ENCODE data around the gene TBC1D1.
A peak's percentile ranks its signal among the peaks of the same experiment; 100 is the strongest.
"Not testable (repeated sequence)": the region's sequence is repeated elsewhere in the genome, so short reads cannot be mapped to it uniquely, and the experiment has no call there.

Gene TBC1D1

GRCh38 chr4:38008571-38009021 is 117.7 kb downstream of the TBC1D1 start:
- DNase-seq (no peak), ATAC-seq (no peak)
- H3K9me3 Mint-ChIP-seq, result no peaks in the 10 kb centered on the region
- H3K36me3 Mint-ChIP-seq (ENCODE audit: low read depth), result no peaks in the 10 kb centered on the region
- H3K27ac Mint-ChIP-seq, result no peak overlapping the region
- peaks cover 41% of the 10 kb centered on the region for H3K4me1 Mint-ChIP-seq
- H3K4me3 Mint-ChIP-seq, result no peak overlapping the region
- H3K27me3 Mint-ChIP-seq, result no peaks in the 10 kb centered on the region

- no peak for ATAC-seq
- no peaks in the 10 kb centered on the region for H3K27me3 Mint-ChIP-seq
- H3K9me3 Mint-ChIP-seq, result no peaks in the 10 kb centered on the region
- H3K4me3 Mint-ChIP-seq, result no peak overlapping the region
- no peak for DNase-seq
- no peak overlapping the region for H3K27ac Mint-ChIP-seq
- no peaks in the 10 kb centered on the region for H3K36me3 Mint-ChIP-seq (ENCODE audit: low read depth)
- H3K4me1 Mint-ChIP-seq, result peaks cover 37% of the 10 kb centered on the region
Measured at GRCh38 chr4:38009421-38009820, 118.5 kb downstream of the TBC1D1 start.

- Mint-ChIP-seq H3K27ac (no peak overlapping the region), H3K36me3 (ENCODE audit: low read depth) (peaks cover 4% of the 10 kb centered on the region), H3K4me1 (peaks cover 32% of the 10 kb centered on the region)
Measured at GRCh38 chr4:38009949-38010348, 119.1 kb downstream of the TBC1D1 start.

GRCh38 chr4:38011511-38012162 is 120.8 kb downstream of the TBC1D1 start:
- DNase-seq (no peak), ATAC-seq (peak; percentile 59)
- H3K27me3 Mint-ChIP-seq, result no peaks in the 10 kb centered on the region
- no peak overlapping the region for H3K27ac Mint-ChIP-seq
- H3K4me1 Mint-ChIP-seq, result peaks cover 22% of the 10 kb centered on the region
- peaks cover 8% of the 10 kb centered on the region for H3K36me3 Mint-ChIP-seq (ENCODE audit: low read depth)
- H3K9me3 Mint-ChIP-seq, result no peaks in the 10 kb centered on the region
- H3K4me3 Mint-ChIP-seq, result no peak overlapping the region

More at GRCh38 chr4:38009949-38010348, 119.1 kb downstream of the TBC1D1 start:
- H3K27me3 Mint-ChIP-seq, result no peaks in the 10 kb centered on the region
- H3K4me3 Mint-ChIP-seq, result no peak overlapping the region
- H3K9me3 Mint-ChIP-seq, result no peaks in the 10 kb centered on the region
- DNase-seq, result no peak
- ATAC-seq, result no peak

GRCh38 chr4:38013461-38014366 is 122.8 kb downstream of the TBC1D1 start:
- H3K4me3 Mint-ChIP-seq, result no peak overlapping the region
- DNase-seq (no peak), ATAC-seq (no peak)
- H3K27ac Mint-ChIP-seq, result no peak overlapping the region
- H3K36me3 Mint-ChIP-seq (ENCODE audit: low read depth), result peaks cover 8% of the 10 kb centered on the region
- H3K4me1 Mint-ChIP-seq, result peaks cover 15% of the 10 kb centered on the region
- H3K9me3 Mint-ChIP-seq, result no peaks in the 10 kb centered on the region
- H3K27me3 Mint-ChIP-seq, result no peaks in the 10 kb centered on the region

- Mint-ChIP-seq H3K4me1 (peaks cover 15% of the 10 kb centered on the region), H3K4me3 (no peak overlapping the region), H3K27ac (no peak overlapping the region), H3K36me3 (ENCODE audit: low read depth) (peaks cover 8% of the 10 kb centered on the region), H3K9me3 (no peaks in the 10 kb centered on the region), H3K27me3 (no peaks in the 10 kb centered on the region)
- ATAC-seq, result no peak
- DNase-seq, result no peak
Measured at GRCh38 chr4:38014421-38014852, 123.6 kb downstream of the TBC1D1 start.

- no peak for DNase-seq
- H3K36me3 Mint-ChIP-seq (ENCODE audit: low read depth), result peaks cover 15% of the 10 kb centered on the region
- H3K4me3 Mint-ChIP-seq, result no peak overlapping the region
- H3K27me3 Mint-ChIP-seq, result no peaks in the 10 kb centered on the region
- no peak overlapping the region for H3K27ac Mint-ChIP-seq
- H3K9me3 Mint-ChIP-seq, result no peaks in the 10 kb centered on the region
- ATAC-seq, result no peak
- H3K4me1 Mint-ChIP-seq, result peaks cover 15% of the 10 kb centered on the region
Measured at GRCh38 chr4:38015886-38016515, 125.1 kb downstream of the TBC1D1 start.

GRCh38 chr4:38016698-38017097 is 125.8 kb downstream of the TBC1D1 start:
- ATAC-seq, result no peak
- no peaks in the 10 kb centered on the region for H3K27me3 Mint-ChIP-seq
- peaks cover 21% of the 10 kb centered on the region for H3K36me3 Mint-ChIP-seq (ENCODE audit: low read depth)
- no peak for DNase-seq
- no peak overlapping the region for H3K4me3 Mint-ChIP-seq
- H3K27ac Mint-ChIP-seq, result no peak overlapping the region
- H3K9me3 Mint-ChIP-seq, result no peaks in the 10 kb centered on the region
- peaks cover 12% of the 10 kb centered on the region for H3K4me1 Mint-ChIP-seq

DNA sequence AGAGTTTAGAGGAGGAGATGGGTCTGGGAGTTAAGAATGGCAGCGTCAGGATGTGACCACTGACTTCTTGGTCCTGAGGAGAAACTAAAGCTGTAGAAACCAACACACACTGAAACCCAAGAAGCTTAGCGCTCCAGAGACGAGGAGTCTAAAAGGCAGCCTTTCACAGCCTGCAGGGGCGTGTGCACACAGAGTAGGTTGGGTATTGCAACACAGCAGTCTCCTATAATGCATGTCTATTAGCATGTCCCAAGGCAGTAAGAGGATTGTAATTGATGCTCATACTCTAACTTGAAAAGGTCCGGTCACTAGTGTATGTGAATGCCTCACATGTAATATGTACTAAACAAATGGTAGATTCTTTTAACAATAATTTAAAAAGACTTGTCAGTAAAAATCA is 126.7 kb downstream of the TBC1D1 start:
- Mint-ChIP-seq H3K27ac (no peak overlapping the region), H3K9me3 (no peaks in the 10 kb centered on the region)

DNA sequence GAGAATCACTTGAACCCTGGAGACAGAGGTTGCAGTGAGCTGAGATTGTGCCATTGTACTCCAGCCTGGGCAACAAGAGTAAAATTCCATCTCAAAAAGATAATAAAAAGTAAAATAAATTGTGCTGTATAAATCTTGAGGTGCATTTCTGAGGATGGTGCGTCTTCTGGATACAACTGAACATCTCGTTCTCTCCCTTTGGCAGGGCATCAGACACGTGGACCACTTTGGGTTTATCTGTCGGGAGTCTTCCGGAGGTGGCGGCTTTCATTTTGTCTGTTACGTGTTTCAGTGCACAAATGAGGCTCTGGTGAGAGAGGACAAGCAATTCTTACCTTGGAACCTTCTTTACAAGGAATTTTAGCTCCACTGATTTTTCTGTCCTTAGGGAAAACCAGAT is 129.5 kb downstream of the TBC1D1 start:
- Mint-ChIP-seq H3K27ac (no peak overlapping the region), H3K4me3 (no peak overlapping the region), H3K4me1 (no peaks in the 10 kb centered on the region), H3K9me3 (no peaks in the 10 kb centered on the region), H3K36me3 (ENCODE audit: low read depth) (peaks cover 32% of the 10 kb centered on the region), H3K27me3 (no peaks in the 10 kb centered on the region)
- DNase-seq (no peak), ATAC-seq (no peak)

More for the DNA sequence above, 126.7 kb downstream of the TBC1D1 start:
- peaks cover 30% of the 10 kb centered on the region for H3K36me3 Mint-ChIP-seq (ENCODE audit: low read depth)
- DNase-seq (no peak), ATAC-seq (no peak)
- H3K27me3 Mint-ChIP-seq, result no peaks in the 10 kb centered on the region
- no peak overlapping the region for H3K4me3 Mint-ChIP-seq
- H3K4me1 Mint-ChIP-seq, result peaks cover 7% of the 10 kb centered on the region

GRCh38 chr4:38020961-38021360 is 130.1 kb downstream of the TBC1D1 start:
- not testable (repeated sequence) for H3K9me3 Mint-ChIP-seq, H3K27ac Mint-ChIP-seq, H3K4me3 Mint-ChIP-seq, H3K4me1 Mint-ChIP-seq, H3K27me3 Mint-ChIP-seq, ATAC-seq, DNase-seq
- peaks cover 29% of the 10 kb centered on the region for H3K36me3 Mint-ChIP-seq (ENCODE audit: low read depth)

DNA sequence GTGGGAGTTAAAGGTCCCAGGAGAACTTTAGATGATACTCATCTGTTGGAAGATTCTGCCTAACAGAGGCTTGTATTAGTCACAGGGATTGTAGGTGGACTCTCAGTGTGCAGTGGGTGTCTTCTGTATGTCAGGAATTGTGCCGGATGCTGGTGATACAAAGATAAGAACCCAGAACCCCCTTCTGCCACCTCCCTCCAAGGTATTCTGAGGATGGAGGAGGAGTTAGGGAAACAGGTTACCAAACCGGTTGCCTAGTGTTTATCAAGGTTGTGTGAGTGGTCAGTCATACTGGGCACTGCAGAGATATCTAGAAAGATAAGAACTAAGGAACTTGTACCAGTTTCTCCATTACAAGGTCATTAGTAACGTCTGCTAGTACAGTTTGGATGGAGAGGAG is 130.9 kb downstream of the TBC1D1 start:
- Mint-ChIP-seq H3K9me3 (no peaks in the 10 kb centered on the region), H3K4me1 (no peaks in the 10 kb centered on the region), H3K36me3 (ENCODE audit: low read depth) (peaks cover 29% of the 10 kb centered on the region), H3K4me3 (no peak overlapping the region), H3K27me3 (no peaks in the 10 kb centered on the region), H3K27ac (no peak overlapping the region)
- no peak for ATAC-seq
- DNase-seq, result no peak

DNA sequence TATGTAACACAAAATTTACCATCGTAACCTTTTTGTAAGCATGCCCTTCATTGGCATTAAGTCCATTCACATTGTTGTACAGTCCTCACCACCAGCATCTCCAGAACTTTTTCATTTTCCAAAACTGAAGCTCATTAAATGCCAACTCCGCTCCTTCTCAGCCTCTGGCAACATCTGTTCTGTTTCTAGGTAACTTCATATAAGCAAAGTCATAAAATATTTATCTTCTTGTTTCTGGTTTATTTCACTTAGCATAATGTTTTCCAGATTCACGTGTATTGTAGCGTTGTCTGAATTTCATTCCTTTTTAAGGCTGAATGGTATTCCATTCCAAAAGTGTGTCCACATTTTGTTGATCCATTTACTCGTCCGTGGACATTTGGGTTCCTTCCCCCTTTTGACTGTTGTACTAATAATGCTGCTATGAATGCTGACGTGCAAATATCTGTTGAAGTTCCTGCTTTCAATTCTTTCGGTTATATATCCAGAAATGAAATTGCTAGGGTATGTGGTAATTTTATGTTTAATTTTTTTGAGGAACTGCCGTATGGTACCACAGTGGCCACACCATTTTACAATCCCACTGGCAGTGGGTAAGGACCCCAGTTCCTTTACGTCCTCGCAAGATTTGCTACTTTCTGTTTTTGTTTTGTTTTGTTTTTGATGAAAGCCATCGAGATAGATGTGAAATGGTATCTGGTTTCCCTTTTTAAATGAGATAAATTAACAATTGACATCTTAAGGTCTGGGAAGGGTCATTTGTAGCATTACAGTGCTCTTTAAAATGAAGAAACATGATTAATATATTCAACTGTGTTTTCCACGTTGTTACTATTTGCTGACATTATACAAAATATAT is 132.7 kb downstream of the TBC1D1 start:
- Mint-ChIP-seq H3K4me3 (no peak overlapping the region), H3K4me1 (no peaks in the 10 kb centered on the region), H3K27me3 (no peaks in the 10 kb centered on the region), H3K9me3 (no peaks in the 10 kb centered on the region), H3K27ac (no peak overlapping the region), H3K36me3 (ENCODE audit: low read depth) (peaks cover 30% of the 10 kb centered on the region)
- ATAC-seq (no peak), DNase-seq (no peak)

DNA sequence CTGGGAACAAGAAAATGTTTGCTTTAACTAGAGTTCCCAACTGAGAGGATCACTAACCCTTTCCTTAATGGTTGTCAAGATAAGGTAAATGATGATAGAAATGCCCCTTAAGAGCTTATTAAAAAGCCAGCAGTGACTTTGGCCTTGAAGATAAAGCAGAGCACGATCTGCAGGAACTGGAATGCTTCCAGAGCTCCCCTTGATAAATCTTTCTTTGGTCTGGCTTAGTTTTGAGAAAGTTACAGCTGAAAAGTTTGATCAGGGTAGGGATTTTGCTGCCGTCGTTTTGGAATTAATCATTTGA is 133.3 kb downstream of the TBC1D1 start:
- ATAC-seq (no peak), DNase-seq (no peak)
- Mint-ChIP-seq H3K27ac (no peak overlapping the region), H3K9me3 (no peaks in the 10 kb centered on the region), H3K4me3 (no peak overlapping the region), H3K36me3 (ENCODE audit: low read depth) (peaks cover 33% of the 10 kb centered on the region), H3K27me3 (no peaks in the 10 kb centered on the region), H3K4me1 (no peaks in the 10 kb centered on the region)

All from activated naive CD8-positive, alpha-beta T cell treated with anti-CD3 and anti-CD28 coated beads, Interleukin-2, amount 50 U/mL, for 24 hours (primary cell).